ENCODE data around the gene E2F7.
A peak's percentile ranks its signal among the peaks of the same experiment; 100 is the strongest.
"Not testable (repeated sequence)": the region's sequence is repeated elsewhere in the genome, so short reads cannot be mapped to it uniquely, and the experiment has no call there.

Gene E2F7

GRCh38 chr12:77065361-77066204 is at the start of gene E2F7:
E2F7 (minus strand) TSS chr12:77065569; CDS start chr12:77064635, 934 bp downstream.
- peak; percentile 62 to 73 (median 69) for DNase-seq (ENCODE audit: low read depth in 3 of 3)

- DNase-seq (ENCODE audit: low read depth in 3 of 3): no peak
These were observed 48.6 kb upstream of the E2F7 start for GRCh38 chr12:77113971-77114370.

- DNase-seq (ENCODE audit: low read depth in 3 of 3): no peak
These were observed 43.3 kb upstream of the E2F7 start for GRCh38 chr12:77108707-77109106.

GRCh38 chr12:77107121-77107520 is 41.8 kb upstream of the E2F7 start:
- no peak for DNase-seq (ENCODE audit: low read depth in 3 of 3)

GRCh38 chr12:77104792-77105191 is 39.4 kb upstream of the E2F7 start:
- DNase-seq (ENCODE audit: low read depth in 3 of 3): no peak

- DNase-seq (ENCODE audit: low read depth in 3 of 3): no peak
These were observed 38.9 kb upstream of the E2F7 start for GRCh38 chr12:77104286-77104685.

- no peak for DNase-seq (ENCODE audit: low read depth in 3 of 3)
These were observed 37.3 kb upstream of the E2F7 start for GRCh38 chr12:77102691-77103090.

GRCh38 chr12:77102123-77102522 is 36.8 kb upstream of the E2F7 start:
- DNase-seq (ENCODE audit: low read depth in 3 of 3): no peak

- DNase-seq (ENCODE audit: low read depth in 3 of 3): no peak
These were observed 34.4 kb upstream of the E2F7 start for GRCh38 chr12:77099799-77100198.

- no peak for DNase-seq (ENCODE audit: low read depth in 3 of 3)
These were observed 32.5 kb upstream of the E2F7 start for GRCh38 chr12:77097846-77098245.

- not testable (repeated sequence) for DNase-seq (ENCODE audit: low read depth in 3 of 3)
These were observed 26.9 kb upstream of the E2F7 start for GRCh38 chr12:77092227-77092626.

- no peak for DNase-seq (ENCODE audit: low read depth in 3 of 3)
These were observed 24.4 kb upstream of the E2F7 start for GRCh38 chr12:77089686-77090220.

GRCh38 chr12:77087427-77087826 is 22.1 kb upstream of the E2F7 start:
- no peak for DNase-seq (ENCODE audit: low read depth in 3 of 3)

- DNase-seq (ENCODE audit: low read depth in 3 of 3): no peak
These were observed 16.7 kb upstream of the E2F7 start for GRCh38 chr12:77082021-77082420.

GRCh38 chr12:77079631-77080030 is 14.3 kb upstream of the E2F7 start:
- DNase-seq (ENCODE audit: low read depth in 3 of 3): no peak

- DNase-seq (ENCODE audit: low read depth in 3 of 3): no peak
These were observed 12.9 kb upstream of the E2F7 start for GRCh38 chr12:77078231-77078630.

GRCh38 chr12:77076886-77077285 is 11.5 kb upstream of the E2F7 start:
- DNase-seq (ENCODE audit: low read depth in 3 of 3): no peak

GRCh38 chr12:77073894-77074293 is 8.5 kb upstream of the E2F7 start:
- DNase-seq (ENCODE audit: low read depth in 3 of 3): not testable (repeated sequence)

- no peak for DNase-seq (ENCODE audit: low read depth in 3 of 3)
These were observed 7.6 kb upstream of the E2F7 start for GRCh38 chr12:77072833-77073495.

- DNase-seq (ENCODE audit: low read depth in 3 of 3): no peak
These were observed 5.6 kb upstream of the E2F7 start for GRCh38 chr12:77070800-77071449.

GRCh38 chr12:77070382-77070781 is 5.0 kb upstream of the E2F7 start:
- no peak for DNase-seq (ENCODE audit: low read depth in 3 of 3)

GRCh38 chr12:77064896-77065360 is 441 bp downstream of the E2F7 start:
- no peak for DNase-seq (ENCODE audit: low read depth in 3 of 3)

All from stimulated activated CD4-positive, alpha-beta T cell treated with anti-CD3 and anti-CD28 coated beads, TNF-alpha, amount 100 ng/mL, for 4 hours (primary cell).